Gastroesophageal sphincter (tissue), 4 donors: ENCODE measurements around the gene ANKHD1. TPM values are rescaled to one million over a fixed set of nuclear protein-coding genes. Genes with fewer than 3 reads are reported as not detected.

Experiments used
- ATAC-seq: fragments of 150-250 bp; one replicate; pipeline ENCODE4 v1.9.1; 2016; ENCODE audit warnings: mild to moderate bottlenecking, moderate library complexity
- H3K27ac ChIP-seq, 4 donors: fragments of 200-600 bp; sonication (generic) in 3 of 4; 1 replicate in 3 of 4; 2 replicates in 1 of 4; pipeline ENCODE4 v1.5.1; 2016 to 2019
- H3K27me3 ChIP-seq: fragments of 200-600 bp; sonication (generic); one replicate; pipeline ENCODE4 v1.5.1; 2019
- H3K36me3 ChIP-seq, 2 donors: fragments of 200-600 bp; sonication (generic); one replicate each; pipeline ENCODE4 v1.5.1; 2019; ENCODE audit warnings: control low read depth in 1 of 2
- H3K4me1 ChIP-seq, 3 donors: fragments of 200-600 bp; sonication (generic); 1 replicate in 2 of 3; 2 replicates in 1 of 3; pipeline ENCODE4 v1.5.1; 2016 to 2019; ENCODE audit warnings: control low read depth in 2 of 3
- H3K4me3 ChIP-seq, 2 donors: fragments of 200-600 bp; sonication (generic); one replicate each; pipeline ENCODE4 v1.5.1; 2019; ENCODE audit warnings: mild to moderate bottlenecking in 1 of 2, moderate library complexity in 1 of 2
- H3K9me3 ChIP-seq, 3 donors: fragments of 200-600 bp; sonication (generic); one replicate each; pipeline ENCODE4 v1.5.1; 2017 to 2019; ENCODE audit warnings: control low read depth in 2 of 3
- CTCF ChIP-seq, 4 experiments: fragments of 200-600 bp in 2 of 4; fragments of 450-650 bp in 2 of 4; sonication (generic) in 1 of 4; IDR thresholded peaks; one replicate each; pipeline ENCODE4 v1.5.1; 2017 to 2019; ENCODE audit warnings: antibody characterized with exemption in 4 of 4, mild to moderate bottlenecking in 2 of 4, moderate library complexity in 2 of 4
- EP300 ChIP-seq: sonication (generic); formaldehyde crosslinking; IDR thresholded peaks from one replicate; pipeline ENCODE4 v1.6.1; 2017; ENCODE audit warnings: antibody characterized with exemption, mild to moderate bottlenecking
- POLR2A ChIP-seq, 2 donors: fragments of 450-650 bp; IDR thresholded peaks; one replicate each; pipeline ENCODE4 v1.6.1; 2017; ENCODE audit warnings: antibody characterized with exemption in 2 of 2, mild to moderate bottlenecking in 2 of 2, moderate library complexity in 1 of 2
- POLR2AphosphoS5 ChIP-seq: sonication (generic); formaldehyde crosslinking; IDR thresholded peaks from one replicate; pipeline ENCODE4 v1.6.1; 2017; ENCODE audit warnings: antibody characterized with exemption
- WGBS, 2 donors: methylation state at CpG; one replicate each; pipeline ENCODE4 v1.1.5; 2018; ENCODE audit warnings: low coverage in 1 of 2; 5-methylcytosine and 5-hydroxymethylcytosine counted together
- total RNA-seq, 4 donors: library from RNA; depleted of rRNA; stranded (reverse); fragments of >200 nt; gene quantifications; one replicate each; pipeline ENCODE4 v1.1.0, GENCODE V29; 2016

Gene ANKHD1
- total RNA-seq, 4 donors from 2014 or later: 52.7 to 156 (median 84.5) TPM

GRCh38 chr5:140360101-140360500 lies 41.5 kb upstream of the ANKHD1 start, which contains the start of gene SLC4A9:
Gene SLC4A9 (plus strand): TSS chr5:140360194. CDS start chr5:140360237, 43 bp downstream.
- Histone ChIP-seq H3K27me3 (no peaks in the 10 kb centered on the region), H3K36me3 (no peaks in the 10 kb centered on the region), H3K27ac (no peak within 1 kb of the TSS), H3K4me3 (no peak within 1 kb of the TSS), H3K4me1 (peaks cover 0 to 19% (median 8%) of the 10 kb centered on the region in 3 donors), H3K9me3 (no peaks in the 10 kb centered on the region)
- TF ChIP-seq POLR2AphosphoS5: no peak
- TF ChIP-seq EP300: no peak
- no peak for TF ChIP-seq CTCF (IDR thresholded peaks at IDR 0.05)
- no peak for ATAC-seq
- no CpG with 5 or more reads among the region's 2 CpGs for WGBS, 2 donors

- Histone ChIP-seq H3K4me1 (peaks cover 0 to 19% (median 8%) of the 10 kb centered on the region in 3 donors), H3K36me3 (no peaks in the 10 kb centered on the region), H3K27ac (no peak overlapping the region), H3K4me3 (no peak overlapping the region), H3K27me3 (no peaks in the 10 kb centered on the region), H3K9me3 (no peaks in the 10 kb centered on the region)
- no peak for TF ChIP-seq POLR2A (IDR thresholded peaks at IDR 0.05)
- no peak for TF ChIP-seq EP300
- no peak for TF ChIP-seq POLR2AphosphoS5
- TF ChIP-seq CTCF (IDR thresholded peaks at IDR 0.05): no peak
- ATAC-seq: no peak
- WGBS, 2 donors: 100% methylated on average over 1 of the region's 7 CpGs
These were observed 40.8 kb upstream of the ANKHD1 start for GRCh38 chr5:140360681-140361479.

- no CpG with 5 or more reads among the region's 2 CpGs for WGBS, 2 donors
- Histone ChIP-seq H3K36me3 (no peaks in the 10 kb centered on the region), H3K4me1 (peaks cover 0 to 19% (median 8%) of the 10 kb centered on the region in 3 donors), H3K27ac (no peak overlapping the region), H3K4me3 (no peak overlapping the region), H3K9me3 (no peaks in the 10 kb centered on the region), H3K27me3 (no peaks in the 10 kb centered on the region)
- no peak for TF ChIP-seq POLR2A (IDR thresholded peaks at IDR 0.05)
- TF ChIP-seq POLR2AphosphoS5: no peak
- TF ChIP-seq EP300: no peak
- no peak for TF ChIP-seq CTCF (IDR thresholded peaks at IDR 0.05)
- no peak for ATAC-seq
These were observed 39.7 kb upstream of the ANKHD1 start for GRCh38 chr5:140361901-140362300.

- H3K36me3 ChIP-seq: no peaks in the 10 kb centered on the region
- no peak overlapping the region for H3K27ac ChIP-seq
- H3K4me1 ChIP-seq: peaks cover 0 to 16% (median 7%) of the 10 kb centered on the region in 3 donors
- 93% methylated on average over 5 of the region's 8 CpGs; no CpG with 5 or more reads in 1 of the 2 donors for WGBS, 2 donors
- H3K27me3 ChIP-seq: no peaks in the 10 kb centered on the region
- no peaks in the 10 kb centered on the region for H3K9me3 ChIP-seq
- ATAC-seq: no peak
- TF ChIP-seq POLR2A (IDR thresholded peaks at IDR 0.05): no peak
- no peak for TF ChIP-seq EP300
- no peak for TF ChIP-seq POLR2AphosphoS5
- no peak for TF ChIP-seq CTCF (IDR thresholded peaks at IDR 0.05)
- H3K4me3 ChIP-seq: no peak overlapping the region
These were observed 39.3 kb upstream of the ANKHD1 start for GRCh38 chr5:140362311-140362710.
